ENCODE data around the gene PTPN2. TPM values are rescaled to one million over a fixed set of nuclear protein-coding genes. Genes with fewer than 3 reads are reported as not detected.

Gene PTPN2
- total RNA-seq, 6 experiments from 2014 or later: 7.5 to 41.1 (median 14.7) TPM

DNA sequence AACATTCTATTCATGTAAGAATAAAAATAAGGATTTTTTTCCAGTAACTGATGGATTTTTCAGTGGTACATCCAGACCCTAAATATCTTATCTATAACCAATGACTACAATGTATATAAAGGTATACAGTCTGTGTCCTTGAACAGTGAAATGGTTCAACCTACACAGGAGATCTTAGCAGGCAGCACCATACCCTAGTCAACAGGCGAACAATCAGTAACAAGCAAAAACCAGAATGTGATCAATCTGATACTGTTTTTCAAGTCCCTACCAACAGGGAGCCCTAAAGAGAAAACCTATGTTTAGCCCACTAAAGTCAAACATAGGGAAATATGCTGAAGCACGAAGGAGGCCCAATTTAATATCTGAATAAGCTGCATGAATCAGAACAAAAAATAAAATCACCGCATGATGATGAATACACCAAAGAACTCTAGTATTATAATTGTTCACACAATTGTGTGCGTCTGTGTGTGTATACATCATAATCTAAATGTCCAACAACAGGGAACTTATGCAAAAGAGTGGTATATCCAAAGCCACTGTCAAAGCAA lies 26.0 kb downstream of the PTPN2 start:
- ATAC-seq (no peak), DNase-seq (no peak)
- intact Hi-C loops (cut with DNase I): no loop called here
- peaks cover 0 to 6% (median 0%) of the 10 kb centered on the region in 4 donors for H3K4me1 ChIP-seq
- 93% methylated on average over 4 of the region's 4 CpGs for WGBS (ENCODE audit: insufficient coverage, low coverage, low lambda C conversion rate, missing lambda C conversion rate)
- no peak for TF ChIP-seq POLR2A (IDR thresholded peaks at IDR 0.05)
- TF ChIP-seq, protein P1, sequence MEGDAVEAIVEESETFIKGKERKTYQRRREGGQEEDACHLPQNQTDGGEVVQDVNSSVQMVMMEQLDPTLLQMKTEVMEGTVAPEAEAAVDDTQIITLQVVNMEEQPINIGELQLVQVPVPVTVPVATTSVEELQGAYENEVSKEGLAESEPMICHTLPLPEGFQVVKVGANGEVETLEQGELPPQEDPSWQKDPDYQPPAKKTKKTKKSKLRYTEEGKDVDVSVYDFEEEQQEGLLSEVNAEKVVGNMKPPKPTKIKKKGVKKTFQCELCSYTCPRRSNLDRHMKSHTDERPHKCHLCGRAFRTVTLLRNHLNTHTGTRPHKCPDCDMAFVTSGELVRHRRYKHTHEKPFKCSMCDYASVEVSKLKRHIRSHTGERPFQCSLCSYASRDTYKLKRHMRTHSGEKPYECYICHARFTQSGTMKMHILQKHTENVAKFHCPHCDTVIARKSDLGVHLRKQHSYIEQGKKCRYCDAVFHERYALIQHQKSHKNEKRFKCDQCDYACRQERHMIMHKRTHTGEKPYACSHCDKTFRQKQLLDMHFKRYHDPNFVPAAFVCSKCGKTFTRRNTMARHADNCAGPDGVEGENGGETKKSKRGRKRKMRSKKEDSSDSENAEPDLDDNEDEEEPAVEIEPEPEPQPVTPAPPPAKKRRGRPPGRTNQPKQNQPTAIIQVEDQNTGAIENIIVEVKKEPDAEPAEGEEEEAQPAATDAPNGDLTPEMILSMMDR (IDR thresholded peaks at IDR 0.05): no peak
- no peak overlapping the region for H3K4me3 ChIP-seq
- no peaks in the 10 kb centered on the region for H3K9me3 ChIP-seq
- H3K27ac ChIP-seq: no peak overlapping the region
- peaks cover 0 to 3% (median 0%) of the 10 kb centered on the region in 4 donors for H3K36me3 ChIP-seq
- no peaks in the 10 kb centered on the region for H3K27me3 ChIP-seq

DNA sequence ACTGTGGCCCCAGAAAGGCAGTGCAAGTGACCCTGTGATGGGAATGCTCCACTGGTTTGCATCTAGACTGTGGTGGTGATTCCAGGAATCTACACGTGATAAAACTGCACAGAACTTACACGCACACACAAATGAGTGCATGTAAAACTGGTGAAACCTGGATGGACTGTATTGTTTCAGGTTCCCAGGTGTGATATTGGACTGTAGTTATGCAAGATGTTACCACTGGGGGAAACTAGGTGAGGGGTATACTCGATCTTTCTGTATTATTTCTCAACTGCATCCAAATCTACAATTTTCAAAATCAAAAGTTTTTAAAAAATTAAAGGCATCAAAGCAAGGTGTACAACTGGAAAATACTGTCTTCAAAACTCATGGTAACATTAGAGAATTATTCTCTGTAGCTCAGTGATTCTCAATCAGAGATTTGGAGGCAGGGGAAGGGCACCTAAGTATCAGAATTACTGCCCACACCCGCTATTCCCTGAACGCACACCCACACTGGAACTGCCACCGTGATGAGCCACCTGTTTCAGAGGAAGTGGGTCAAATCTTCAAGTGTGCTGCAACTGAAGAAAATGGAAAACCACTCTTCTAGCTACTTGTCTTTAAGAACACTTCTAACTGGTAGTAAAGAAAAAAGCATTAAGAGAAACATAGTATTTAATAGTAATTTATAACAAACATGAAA lies 26.7 kb downstream of the PTPN2 start:
- intact Hi-C loops (cut with DNase I): no loop called here
- WGBS (ENCODE audit: insufficient coverage, low coverage, low lambda C conversion rate, missing lambda C conversion rate): 71% methylated on average over 6 of the region's 6 CpGs
- Histone ChIP-seq H3K4me3 (no peak overlapping the region), H3K4me1 (no peaks in the 10 kb centered on the region), H3K36me3 (peaks cover 0 to 3% (median 0%) of the 10 kb centered on the region in 4 donors), H3K27me3 (no peaks in the 10 kb centered on the region), H3K27ac (no peak overlapping the region), H3K9me3 (no peaks in the 10 kb centered on the region)
- DNase-seq (no peak), ATAC-seq (no peak)
- TF ChIP-seq POLR2A (IDR thresholded peaks at IDR 0.05): no peak
- TF ChIP-seq, protein P1 (IDR thresholded peaks at IDR 0.05): no peak

DNA sequence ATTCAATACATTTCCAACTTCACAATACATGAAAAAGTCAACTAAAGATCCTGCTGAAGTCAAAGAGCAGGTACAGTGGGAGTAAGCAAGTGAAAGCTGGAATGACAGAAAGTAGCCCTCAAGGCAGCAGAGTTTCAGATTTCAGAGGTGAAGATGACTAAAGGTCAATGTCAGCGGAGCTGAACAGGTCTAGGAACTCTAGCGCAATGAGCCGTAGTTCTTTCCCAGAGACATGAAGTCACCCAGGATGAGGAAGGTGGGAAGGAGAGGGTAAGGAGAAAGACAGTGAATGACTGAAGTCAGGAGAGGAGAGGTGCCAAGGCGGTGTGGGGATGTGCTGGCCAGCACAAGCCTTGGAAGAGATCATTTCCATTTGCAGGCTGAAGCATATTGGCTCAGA lies 28.1 kb downstream of the PTPN2 start:
- intact Hi-C loops (cut with DNase I): no loop called here
- no peaks in the 10 kb centered on the region for H3K4me1 ChIP-seq
- TF ChIP-seq POLR2A (IDR thresholded peaks at IDR 0.05): no peak
- TF ChIP-seq, protein P1 (IDR thresholded peaks at IDR 0.05): no peak
- H3K36me3 ChIP-seq: peaks cover 0 to 3% (median 0%) of the 10 kb centered on the region in 4 donors
- DNase-seq (no peak), ATAC-seq (no peak)
- H3K27ac ChIP-seq: no peak overlapping the region
- no peaks in the 10 kb centered on the region for H3K27me3 ChIP-seq
- H3K4me3 ChIP-seq: no peak overlapping the region
- 100% methylated on average over 4 of the region's 4 CpGs for WGBS (ENCODE audit: insufficient coverage, low coverage, low lambda C conversion rate, missing lambda C conversion rate)
- H3K9me3 ChIP-seq: no peaks in the 10 kb centered on the region

DNA sequence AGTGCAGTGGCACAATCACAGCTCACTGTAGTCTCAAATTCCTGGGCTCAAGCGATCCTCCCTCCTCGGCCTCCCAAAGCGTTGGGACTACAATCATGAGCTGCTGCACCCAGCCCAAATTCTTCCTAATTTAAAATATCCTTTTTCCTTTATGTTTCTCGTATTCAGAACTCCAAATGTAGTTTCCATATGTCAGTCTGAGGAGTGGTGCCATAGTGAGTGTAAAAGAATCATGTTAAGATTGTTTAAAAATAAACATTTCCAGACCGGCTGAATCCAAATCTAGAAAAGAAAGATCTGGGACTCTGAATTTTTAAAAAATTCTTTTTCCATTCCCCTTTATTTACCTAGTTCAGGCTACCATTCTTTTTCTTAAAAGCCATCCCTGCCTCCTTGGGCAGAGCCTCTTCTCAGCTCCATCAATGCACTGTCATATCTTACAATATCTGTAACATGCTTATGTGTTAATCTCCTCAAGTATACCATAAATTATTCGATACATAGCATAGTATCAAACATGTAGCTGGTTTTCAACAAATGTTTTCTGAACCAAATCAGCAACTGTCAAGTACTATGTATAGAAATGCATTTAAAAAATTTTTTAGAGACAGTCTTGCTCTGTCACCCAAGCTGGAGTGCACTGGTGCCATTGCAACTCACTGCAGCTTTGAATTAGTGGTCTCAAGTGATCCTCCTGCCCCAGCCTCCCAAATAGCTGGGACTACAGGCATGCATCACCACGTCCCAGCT lies 31.3 kb downstream of the PTPN2 start:
- 86% methylated on average over 7 of the region's 7 CpGs for WGBS (ENCODE audit: insufficient coverage, low coverage, low lambda C conversion rate, missing lambda C conversion rate)
- intact Hi-C loops (cut with DNase I): no loop called here

More for the DNA sequence above, 31.3 kb downstream of the PTPN2 start:
- no peaks in the 10 kb centered on the region for H3K4me1 ChIP-seq
- no peaks in the 10 kb centered on the region for H3K36me3 ChIP-seq
- H3K27me3 ChIP-seq: no peaks in the 10 kb centered on the region
- no peak for ATAC-seq
- DNase-seq: no peak
- H3K4me3 ChIP-seq: no peak overlapping the region
- no peak overlapping the region for H3K27ac ChIP-seq
- TF ChIP-seq, protein P1 (IDR thresholded peaks at IDR 0.05): no peak
- no peak for TF ChIP-seq POLR2A (IDR thresholded peaks at IDR 0.05)
- H3K9me3 ChIP-seq: no peaks in the 10 kb centered on the region

Measured in right lobe of liver (tissue), 6 donors.